LNCaP clone FGC (cell line): ENCODE measurements around the gene LMNTD2.

ENCODE experiments used
- DNase-seq: peaks from one replicate; pipeline ENCODE4 v3.0.0-alpha.2; 2011; ENCODE audit warnings: low read depth
- H3K4me3 ChIP-seq: 2 replicates; pipeline ENCODE4 v1.5.1; 2011; ENCODE audit warnings: mild to moderate bottlenecking, low read depth, low read length, control low read depth
- TF ChIP-seq, protein P1 (sequence below): IDR thresholded peaks from 2 replicates; pipeline ENCODE4 v1.5.1; 2012; ENCODE audit warnings: mild to moderate bottlenecking; ENCODE audit not compliant: control insufficient read depth, insufficient read depth; ENCODE audit errors: extremely low read depth

Gene LMNTD2

DNA sequence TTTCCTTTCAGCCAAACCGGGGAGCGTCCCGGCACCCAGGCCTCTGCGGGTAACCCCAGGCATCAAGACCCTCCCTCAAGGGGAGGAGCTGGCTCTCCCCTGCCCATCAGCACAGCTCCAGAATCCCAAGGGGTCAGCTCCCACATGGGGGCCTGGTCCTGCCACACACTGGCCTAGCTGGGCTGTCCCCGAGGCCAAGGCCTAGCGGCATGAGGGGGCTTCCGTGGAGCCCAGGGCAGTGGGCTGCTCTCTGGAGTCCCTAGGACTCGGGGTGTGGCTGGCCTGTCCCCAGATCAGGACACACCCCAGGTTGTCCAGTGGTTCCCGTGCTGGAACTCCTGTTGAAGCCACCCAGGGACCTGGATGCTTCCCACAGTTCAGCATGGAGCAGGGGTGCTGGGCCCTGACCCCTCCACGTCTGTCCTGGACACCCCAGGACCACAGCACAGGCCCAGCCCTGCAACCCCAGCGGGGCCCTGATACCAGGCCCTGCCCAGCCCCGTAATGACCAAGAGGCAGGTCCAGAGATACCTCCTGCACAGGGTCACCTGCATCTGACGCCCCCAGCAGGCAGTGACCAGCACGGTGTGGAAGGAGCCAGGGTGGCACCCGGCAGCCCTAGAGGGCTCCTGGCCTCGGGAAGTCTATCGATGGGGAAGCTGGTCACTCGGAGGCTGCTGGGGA lies 30.7 kb downstream of the LMNTD2 start:
- TF ChIP-seq, protein P1, sequence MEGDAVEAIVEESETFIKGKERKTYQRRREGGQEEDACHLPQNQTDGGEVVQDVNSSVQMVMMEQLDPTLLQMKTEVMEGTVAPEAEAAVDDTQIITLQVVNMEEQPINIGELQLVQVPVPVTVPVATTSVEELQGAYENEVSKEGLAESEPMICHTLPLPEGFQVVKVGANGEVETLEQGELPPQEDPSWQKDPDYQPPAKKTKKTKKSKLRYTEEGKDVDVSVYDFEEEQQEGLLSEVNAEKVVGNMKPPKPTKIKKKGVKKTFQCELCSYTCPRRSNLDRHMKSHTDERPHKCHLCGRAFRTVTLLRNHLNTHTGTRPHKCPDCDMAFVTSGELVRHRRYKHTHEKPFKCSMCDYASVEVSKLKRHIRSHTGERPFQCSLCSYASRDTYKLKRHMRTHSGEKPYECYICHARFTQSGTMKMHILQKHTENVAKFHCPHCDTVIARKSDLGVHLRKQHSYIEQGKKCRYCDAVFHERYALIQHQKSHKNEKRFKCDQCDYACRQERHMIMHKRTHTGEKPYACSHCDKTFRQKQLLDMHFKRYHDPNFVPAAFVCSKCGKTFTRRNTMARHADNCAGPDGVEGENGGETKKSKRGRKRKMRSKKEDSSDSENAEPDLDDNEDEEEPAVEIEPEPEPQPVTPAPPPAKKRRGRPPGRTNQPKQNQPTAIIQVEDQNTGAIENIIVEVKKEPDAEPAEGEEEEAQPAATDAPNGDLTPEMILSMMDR, result no peak
- no peak for DNase-seq

DNA sequence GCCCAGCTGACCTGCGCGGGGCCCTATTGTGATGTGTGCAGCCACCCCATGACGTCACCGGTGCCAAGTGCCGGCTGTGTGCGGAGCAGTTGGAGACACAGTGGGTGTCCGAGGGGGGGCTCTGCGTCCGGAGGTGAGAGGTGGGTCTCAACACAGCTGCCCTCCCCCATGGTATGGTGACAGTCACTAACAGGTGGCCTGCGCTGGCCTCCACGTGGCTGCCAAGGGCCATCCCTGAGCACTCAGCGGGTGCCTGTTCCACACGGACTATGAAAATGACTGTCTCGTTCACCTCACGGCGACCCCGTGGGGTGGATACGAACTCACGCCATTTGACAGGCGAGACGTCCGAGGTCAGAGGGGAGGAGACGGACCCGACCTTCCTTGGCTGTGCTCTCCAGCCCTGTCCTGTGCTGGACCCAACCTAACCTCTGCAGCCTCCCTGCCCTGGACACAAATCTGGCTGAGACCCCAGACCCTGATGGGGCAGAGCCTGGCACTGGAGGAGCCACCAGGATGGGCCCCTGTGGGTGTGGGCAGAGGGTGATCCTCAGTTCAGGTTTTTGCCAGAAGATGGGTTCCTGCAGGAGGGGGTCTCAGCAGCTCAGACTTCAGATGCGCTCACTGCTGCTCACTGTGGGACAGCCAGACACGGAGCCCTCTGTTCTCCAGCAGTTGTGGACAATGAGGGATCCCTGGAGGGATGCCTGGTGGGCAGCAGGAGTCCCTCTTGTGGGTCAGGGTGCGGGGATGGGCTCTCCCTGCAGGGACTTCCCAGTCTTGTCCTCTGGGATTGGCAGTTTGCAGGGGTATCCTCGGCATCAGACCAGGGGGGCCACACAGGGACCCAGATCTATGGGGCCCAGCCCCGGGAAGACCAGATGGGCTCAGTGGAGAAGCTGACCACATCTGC lies 31.5 kb downstream of the LMNTD2 start:
- no peak overlapping the region for H3K4me3 ChIP-seq
- DNase-seq, result no peak
- TF ChIP-seq, protein P1, result no peak

More for the DNA sequence above, 30.7 kb downstream of the LMNTD2 start:
- H3K4me3 ChIP-seq, result no peak overlapping the region

DNA sequence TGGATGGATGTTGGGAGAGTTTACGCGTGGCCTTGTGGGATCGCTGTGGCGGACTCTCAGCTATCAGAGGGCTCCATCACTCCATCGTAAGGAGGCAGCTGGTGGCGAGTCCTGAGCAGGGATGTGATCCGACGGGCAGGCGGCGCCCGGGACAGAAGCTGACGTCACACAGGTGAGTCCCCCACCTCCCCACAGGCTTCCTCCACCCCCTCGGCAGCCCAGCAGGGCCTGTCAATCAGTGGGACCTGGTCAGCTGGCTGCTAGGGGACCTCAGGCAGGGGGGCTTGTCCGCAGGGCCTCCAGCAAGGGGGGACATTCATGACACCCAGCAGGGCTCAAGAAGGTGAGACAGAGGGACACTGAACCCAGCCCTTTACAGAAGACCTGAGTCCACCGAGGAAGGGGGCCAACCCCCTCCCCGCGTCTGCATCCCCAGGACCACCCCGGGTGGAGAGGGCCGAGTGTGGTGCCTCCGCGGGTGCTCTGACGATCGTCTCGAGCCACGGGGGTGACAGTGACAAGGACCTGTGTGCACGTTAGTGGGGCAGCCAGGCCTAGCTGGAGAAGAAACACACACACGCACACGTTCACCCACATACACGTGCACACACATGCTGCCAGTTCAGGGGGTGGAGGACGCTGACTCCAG lies 32.2 kb downstream of the LMNTD2 start:
- TF ChIP-seq, protein P1, result no peak
- H3K4me3 ChIP-seq, result no peak overlapping the region
- DNase-seq, result no peak

DNA sequence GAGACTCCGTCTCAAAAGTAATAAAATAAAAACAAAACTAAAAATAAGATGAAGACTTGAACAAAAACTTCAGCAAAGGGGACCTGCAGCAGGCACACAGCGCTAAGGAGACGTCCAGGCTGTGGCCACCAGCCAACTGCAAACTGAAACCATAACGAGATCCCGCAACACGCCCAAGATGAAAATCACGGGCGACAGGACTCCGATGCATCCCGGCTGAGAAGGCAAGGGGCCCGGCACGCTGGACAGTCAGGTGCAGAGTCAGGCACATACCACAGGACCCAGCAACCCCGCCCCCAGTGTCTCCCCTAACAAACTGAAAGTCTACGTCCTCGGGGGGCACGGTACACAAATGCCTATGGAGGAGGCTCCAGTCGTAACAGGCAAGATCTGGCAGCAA lies 34.3 kb downstream of the LMNTD2 start:
- no peak overlapping the region for H3K4me3 ChIP-seq
- no peak for DNase-seq
- TF ChIP-seq, protein P1, result no peak

DNA sequence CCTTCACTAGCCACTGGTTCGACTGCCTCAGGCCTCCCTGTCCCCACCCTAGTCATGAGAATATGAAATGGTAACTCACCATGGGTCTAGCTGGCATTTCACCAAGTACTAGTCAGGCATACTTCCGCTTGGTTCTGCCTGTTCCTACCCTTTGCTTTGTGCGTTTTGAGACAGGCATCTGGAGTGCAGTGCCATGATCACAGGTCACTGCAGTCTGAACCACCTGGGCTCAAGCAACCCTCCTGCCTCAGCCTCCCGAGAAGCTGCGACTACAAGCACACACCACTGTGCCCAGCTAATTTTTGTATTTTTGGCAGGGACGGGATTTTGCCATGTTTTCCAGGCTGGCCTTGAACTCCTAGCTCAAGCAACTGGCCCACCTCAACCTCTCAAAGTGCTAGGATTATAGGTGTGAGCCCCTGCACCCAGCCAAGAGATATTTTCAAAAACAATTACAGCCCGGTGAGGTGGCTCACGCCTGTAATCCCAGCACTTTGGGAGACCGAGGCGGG lies 39.3 kb downstream of the LMNTD2 start:
- no peak for DNase-seq
- no peak overlapping the region for H3K4me3 ChIP-seq
- TF ChIP-seq, protein P1, result no peak

DNA sequence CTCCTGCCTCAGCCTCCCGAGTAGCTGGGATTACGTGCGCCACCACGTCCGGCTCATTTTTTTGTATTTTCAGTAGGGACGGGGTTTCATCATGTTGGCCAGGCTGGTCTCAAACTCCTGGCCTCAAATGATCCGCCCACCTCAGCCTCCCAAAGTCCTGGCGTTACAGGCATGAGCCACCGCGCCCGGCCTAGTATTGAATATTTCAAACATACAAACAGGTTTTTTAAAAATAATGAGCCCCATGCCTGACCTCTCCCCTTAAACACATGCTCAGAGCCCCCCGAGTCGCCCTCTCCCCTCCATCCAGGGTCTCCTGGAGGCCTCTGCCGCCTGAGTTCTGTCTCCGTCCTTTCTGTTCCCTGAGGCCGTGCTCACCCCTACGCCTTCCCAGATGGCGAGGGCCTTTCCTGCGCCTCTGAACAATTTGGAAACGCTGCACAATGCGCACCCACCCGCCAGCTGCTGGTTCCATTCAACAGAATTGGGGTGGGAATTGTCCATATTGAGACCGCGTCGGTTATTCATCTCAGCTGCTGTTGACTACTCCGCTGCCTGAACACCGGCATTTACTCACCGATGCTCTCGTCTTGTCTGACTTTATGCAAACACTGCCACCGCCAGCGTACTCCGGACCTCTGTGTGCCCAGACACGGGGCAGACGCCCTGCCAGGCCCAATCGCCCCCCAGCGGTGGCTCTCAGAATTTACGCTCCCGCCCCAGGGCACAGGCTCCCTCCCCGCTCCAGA lies 39.9 kb downstream of the LMNTD2 start:
- TF ChIP-seq, protein P1, result no peak
- H3K4me3 ChIP-seq, result no peak overlapping the region
- no peak for DNase-seq
